HG03095 (cell line): ENCODE results near the gene TMEM59.

ENCODE experiments used
- ATAC-seq: cut with Tn5 transposase; IDR thresholded peaks from one replicate; pipeline ENCODE4 v1.9.1; 2021; ENCODE audit warnings: moderate library complexity; ENCODE audit not compliant: unreplicated experiment

TMEM59 gene

DNA sequence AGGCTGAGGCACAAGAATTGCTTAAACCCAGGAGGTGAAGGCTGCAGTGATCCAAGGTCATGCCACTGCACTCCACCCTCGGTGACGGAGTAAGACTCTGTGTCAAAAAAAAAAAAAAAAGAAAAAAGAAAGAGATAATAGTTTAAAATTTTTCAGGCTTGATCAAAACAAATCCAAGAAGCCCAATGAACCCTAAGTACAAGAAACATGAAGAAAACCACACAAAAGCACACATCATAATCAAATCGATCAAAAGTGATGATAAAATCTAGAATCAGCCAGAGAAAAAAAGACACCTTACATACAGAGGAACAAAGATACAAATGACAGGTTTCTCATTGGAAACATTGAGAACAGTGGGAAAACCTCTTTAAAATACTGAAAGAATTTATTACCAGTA lies 66.5 kb downstream of the TMEM59 start:
- no peak for ATAC-seq

DNA sequence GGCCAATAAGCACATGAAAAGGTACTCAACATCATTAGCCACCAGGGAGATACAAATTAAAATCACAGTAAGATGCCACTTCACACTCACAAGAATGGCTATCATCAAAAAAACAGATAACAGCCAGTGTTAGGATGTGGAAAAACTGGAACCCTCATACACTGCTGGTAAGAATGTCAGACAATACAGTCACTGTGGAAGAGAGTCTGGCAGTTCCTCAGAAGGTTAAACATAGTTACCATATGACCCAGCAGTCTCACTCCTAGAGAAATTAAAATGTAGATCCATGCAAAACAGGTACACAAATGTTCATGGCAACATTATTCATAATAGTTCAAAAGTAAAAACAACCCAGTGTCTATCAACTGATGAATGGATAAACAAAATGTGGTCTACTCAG lies 68.3 kb downstream of the TMEM59 start:
- no peak for ATAC-seq

DNA sequence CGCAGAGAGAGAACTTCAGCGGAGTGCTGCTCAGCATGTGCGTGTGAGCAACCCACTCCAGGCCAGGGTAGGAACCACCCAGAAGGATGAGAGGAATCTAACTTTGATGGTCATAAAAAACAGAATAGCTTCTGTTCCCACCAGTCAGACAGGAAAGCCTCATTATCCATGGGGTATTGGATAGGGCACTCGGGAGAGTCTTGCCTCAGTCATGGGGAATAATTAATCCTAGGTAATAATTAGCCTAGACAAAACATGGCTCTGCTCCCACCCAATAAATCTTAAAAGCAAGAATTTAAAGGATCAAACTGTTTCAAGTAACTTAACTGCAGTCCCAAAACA lies 70.3 kb downstream of the TMEM59 start:
- no peak for ATAC-seq

DNA sequence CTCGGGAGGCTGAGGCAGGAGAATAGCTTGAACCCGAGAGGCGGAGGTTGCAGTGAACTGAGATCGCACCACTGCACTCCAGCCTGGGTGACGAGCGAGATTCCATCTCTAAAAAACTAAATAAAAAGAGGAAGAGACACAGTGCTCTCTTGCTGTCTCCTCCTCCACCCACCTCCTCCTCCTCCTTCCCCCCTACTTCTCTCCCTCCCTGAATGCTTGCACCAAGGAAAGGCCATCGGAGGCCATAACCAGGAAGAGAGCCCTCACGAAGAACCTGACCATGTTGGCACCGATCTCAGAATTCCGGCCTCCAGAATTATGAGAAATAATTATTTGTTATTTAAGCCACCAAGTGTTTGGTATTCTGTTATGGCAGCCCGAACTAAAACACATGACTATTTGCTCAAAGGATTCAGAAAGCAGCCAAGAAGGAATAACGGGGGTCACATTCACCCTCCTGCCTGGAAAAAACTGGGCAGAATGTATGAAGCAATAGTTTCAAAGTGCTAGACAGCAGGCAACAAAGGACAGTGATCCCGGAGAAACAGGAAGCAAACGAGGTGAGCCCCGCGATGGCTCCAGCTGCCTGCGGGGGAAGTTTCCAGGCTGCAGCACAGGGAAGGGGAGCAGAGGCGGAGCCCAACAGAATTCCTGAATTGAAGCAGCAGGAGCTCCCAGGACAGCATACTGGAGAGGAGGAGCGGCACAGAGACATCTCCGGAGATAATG lies 70.8 kb downstream of the TMEM59 start:
- no peak for ATAC-seq

DNA sequence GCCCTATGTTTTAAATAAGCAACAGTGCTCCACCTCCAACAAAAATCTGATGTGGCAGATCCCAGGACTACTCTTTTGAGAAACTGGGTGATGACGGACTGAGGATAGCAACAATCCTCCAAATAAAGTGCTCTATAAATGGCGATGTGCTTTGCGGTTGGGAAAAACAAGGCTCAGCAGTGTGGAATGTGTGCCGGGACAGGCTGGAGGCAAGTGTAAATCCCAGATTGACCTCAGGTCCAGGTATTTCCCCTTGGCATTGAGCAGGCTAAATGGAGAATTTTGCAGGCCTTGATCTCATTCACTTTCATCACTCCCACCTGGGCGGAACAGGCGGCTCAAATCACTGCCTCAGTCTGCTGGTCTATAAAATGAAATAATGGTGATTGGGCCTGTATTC lies 71.8 kb downstream of the TMEM59 start:
- ATAC-seq, result no peak

DNA sequence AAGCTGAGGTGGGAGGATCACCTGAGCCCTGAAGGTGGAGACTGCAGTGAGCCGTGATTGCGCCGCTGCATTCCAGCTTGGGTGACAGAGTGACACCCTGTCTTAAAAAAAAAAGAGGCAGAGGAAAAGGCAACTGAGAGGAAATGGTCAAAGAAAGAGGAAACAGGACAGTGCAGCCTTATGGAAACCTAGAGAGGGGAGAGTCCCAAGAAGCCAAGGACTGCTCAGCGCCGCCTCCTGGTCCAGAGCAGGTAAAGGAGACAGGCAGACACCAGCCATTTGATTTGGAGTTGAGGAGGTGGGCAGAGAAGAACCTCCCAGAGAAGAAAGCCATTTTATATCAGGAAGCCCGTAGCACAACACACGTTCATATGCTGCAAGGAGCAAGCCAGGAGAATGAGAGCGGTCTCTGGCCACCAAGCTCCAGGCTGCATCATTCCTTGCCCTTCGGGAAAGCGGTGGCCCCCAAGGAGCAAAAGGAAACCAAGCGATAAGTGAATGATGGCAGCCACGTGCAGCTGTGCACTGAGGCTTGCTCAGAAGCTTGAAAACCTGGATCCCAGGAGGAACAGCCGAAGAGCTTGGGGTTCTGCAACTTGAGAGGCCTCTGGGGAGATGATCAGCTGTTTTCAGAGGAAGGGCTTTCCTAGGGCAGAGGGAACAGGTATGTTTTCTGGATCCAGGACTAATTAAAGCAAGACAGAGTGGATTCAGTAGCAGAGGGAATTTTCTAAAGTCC lies 73.1 kb downstream of the TMEM59 start:
- no peak for ATAC-seq
